Testis (tissue), 2 donors: Measurements from ENCODE around the gene ITGB4.

ENCODE experiments used
- CTCF ChIP-seq, 3 experiments: fragments of 450-650 bp in 2 of 3; fragments of 200-600 bp in 1 of 3; sonication (generic) in 1 of 3; IDR thresholded peaks; one replicate each; pipeline ENCODE4 v1.5.1; 2016 to 2019; ENCODE audit warnings: antibody characterized with exemption in 3 of 3, mild to moderate bottlenecking in 2 of 3, moderate library complexity in 1 of 3
- POLR2A ChIP-seq: fragments of 450-650 bp; IDR thresholded peaks from one replicate; pipeline ENCODE4 v1.6.1; 2017; ENCODE audit warnings: antibody characterized with exemption, mild to moderate bottlenecking, moderate library complexity

- TF ChIP-seq CTCF (IDR thresholded peaks at IDR 0.05) (no peak), POLR2A (no peak)
Measured at GRCh38 chr17:75803883-75804282, 82.6 kb downstream of the ITGB4 start.
